GM21447 (cell line): Measurements from ENCODE around the gene RRM1.
"Not testable (repeated sequence)": the region's sequence is repeated elsewhere in the genome, so short reads cannot be mapped to it uniquely, and the experiment has no call there.

Experiments used
- ATAC-seq: cut with Tn5 transposase; IDR thresholded peaks from one replicate; pipeline ENCODE4 v1.9.1; 2021; ENCODE audit not compliant: unreplicated experiment

Gene RRM1

DNA sequence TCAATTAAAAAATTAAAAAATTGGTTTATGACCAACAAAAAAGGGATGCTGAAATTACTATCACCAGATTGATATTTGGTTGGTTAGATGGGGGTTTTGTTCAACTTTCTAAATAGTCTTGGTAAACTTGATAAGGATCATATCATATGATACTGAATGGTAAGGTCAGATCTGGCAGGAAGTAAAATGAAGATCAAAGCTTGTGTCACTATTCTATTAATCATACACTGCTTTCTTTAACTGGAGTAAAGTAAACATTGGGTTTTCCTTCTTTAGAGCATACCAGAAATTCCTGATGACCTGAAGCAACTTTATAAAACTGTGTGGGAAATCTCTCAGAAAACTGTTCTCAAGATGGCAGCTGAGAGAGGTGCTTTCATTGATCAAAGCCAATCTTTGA is 40.2 kb downstream of the RRM1 start:
- no peak for ATAC-seq

DNA sequence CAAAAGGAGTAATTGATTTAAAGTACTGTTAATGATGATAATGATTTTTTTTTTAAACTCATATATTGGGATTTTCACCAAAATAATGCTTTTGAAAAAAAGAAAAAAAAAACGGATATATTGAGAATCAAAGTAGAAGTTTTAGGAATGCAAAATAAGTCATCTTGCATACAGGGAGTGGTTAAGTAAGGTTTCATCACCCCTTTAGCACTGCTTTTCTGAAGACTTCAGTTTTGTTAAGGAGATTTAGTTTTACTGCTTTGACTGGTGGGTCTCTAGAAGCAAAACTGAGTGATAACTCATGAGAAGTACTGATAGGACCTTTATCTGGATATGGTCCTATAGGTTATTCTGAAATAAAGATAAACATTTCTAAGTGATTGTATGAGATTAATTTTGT is 43.9 kb downstream of the RRM1 start:
- ATAC-seq = no peak

DNA sequence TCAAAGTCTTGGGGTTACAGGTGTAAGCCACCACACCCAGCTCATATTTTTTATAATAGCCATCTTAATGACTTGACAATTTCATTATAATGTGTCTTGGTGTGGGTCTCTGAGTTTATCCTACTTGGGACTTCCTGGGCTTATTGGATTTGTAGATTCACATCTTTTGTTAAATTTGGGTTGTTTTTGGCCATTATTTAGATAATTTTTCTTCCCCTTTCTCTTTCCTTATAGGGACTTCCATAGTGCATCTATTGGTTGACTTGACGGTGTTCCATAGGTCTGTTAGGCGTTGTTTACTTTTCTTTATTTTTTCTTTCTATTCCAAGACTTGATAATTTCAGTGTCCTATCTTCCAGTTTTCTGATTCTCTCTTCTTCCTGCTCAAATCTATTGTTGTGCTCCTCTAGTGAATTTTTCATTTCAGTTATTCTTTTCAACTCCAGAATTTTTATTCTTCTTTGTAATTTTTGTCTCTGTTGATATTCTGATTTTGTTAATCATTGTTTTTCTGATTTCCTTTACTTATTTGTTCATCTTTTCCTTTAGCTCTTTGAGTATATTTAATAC is 45.6 kb downstream of the RRM1 start:
- ATAC-seq = no peak

DNA sequence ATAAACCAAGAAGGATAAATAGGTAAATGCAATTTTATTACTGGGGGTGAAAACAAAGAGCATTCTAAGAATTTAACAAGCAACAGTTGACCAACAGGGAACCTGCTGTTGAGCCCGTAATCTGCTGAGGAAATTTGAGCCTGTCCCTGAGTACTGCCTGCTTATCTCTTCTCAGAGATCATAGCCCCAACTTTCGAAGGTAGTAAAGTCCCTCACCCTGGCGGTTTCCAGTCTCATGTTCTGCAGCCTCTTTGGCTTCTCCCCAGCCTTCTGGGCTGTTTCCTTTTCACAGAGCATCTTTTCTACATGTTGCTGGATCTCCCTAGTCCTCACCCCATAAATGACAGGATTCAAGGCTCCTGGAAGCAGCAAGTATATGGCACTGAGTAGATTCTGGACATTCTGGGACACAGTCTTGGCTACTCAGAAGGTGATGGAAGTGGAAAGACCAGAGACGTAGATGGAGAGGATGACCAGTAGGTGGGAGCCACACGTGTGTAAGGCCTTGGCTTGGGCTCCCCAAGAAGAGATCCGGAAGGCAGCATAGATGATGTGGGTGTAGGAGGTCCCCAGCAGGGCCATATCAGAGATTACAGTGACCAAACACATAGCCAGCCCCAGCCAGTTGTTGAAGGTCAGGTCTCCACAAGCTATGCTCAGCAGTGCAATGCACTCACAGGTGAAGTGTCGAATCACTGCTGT is 51.6 kb downstream of the RRM1 start:
- no peak for ATAC-seq

DNA sequence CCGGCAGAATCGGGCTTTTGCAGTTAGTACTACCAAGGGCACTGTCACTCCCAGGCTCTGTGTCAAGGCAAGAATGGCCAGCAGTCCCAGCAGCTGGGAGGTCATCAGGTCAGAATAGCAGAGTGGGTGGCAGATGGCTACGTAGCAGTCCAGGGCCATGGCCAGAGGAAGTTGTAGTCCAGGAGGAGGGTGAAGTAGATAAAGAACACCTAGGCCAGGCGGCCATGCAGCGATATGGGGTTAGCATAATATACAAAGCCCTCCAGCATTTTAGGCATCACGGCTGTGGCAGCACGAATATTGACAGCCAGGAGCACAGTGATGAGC is 52.1 kb downstream of the RRM1 start:
- ATAC-seq = no peak

DNA sequence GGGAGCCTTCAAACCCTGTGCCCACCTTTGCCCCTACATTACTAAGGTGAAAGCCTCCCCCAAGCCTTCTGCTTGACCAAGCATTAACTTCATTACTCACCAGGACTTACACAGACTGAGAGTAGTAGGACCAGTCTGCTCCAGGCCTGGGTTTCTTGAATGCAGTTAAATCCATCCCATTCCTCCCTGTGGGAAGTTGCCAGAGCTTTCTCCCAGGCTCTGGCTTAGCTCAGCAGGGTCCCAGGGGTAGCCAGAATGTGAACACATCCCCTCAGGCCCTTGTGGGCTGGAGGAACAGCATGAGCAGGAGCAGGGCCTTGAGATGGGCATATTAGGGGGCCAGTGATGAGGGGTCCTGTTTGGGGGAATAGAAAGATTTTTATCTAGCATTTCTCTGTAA is 59.9 kb downstream of the RRM1 start:
- no peak for ATAC-seq

DNA sequence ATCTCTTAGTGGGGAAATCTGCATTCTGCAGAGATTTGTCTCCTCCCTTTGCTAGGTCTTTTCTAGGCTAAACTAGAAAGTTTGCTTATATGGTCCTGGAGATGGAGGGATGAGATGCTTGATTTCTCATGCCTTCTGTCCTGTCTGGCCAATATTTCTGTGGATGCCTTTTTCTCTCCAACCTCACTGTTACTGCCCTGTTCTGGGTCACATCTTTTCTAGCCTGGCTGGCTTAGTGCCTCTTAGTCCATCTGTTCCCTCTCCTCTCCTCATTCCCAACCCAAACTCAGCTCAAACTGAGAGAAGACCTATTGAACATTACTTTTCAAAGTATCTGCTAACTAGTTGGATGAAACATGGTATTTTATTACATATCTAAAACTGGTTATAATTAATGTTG is 62.0 kb downstream of the RRM1 start:
- no peak for ATAC-seq

DNA sequence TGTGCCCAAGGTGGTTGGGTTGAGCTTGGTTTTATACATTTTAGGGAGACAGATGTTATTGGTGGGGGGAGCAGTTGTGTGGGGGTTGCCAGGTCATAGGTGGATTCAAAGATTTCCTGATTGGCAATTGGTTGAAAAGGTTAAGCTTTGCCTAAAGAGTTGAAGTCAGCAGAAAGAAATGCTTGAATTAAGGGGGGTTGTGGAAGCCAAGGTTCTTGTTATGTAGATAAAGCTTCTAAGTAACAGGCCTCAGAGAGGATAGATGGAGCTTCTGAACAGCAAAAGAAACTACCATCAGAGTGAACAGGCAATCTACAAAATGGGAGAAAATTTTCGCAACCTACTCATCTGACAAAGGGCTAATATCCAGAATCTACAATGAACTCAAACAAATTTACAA is 64.2 kb downstream of the RRM1 start:
- not testable (repeated sequence) for ATAC-seq

DNA sequence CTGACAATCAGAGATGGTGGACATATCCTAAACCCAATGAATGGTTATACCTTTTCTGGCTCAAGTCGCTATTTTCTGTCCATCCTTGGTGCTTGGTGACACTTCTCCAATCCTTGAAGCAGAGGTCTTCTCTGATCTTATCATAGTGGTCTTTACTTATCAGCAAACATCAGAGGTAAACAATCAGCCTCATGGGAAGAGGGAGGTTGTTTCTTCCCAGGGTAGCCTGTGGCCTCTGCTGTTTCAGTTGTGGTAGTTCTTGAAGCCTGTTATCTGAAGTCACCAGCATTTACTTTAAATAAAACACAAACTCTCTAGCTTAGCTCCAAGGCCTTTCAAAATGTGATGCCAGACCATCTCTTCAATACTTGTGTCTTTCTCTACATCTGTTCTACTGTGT is 66.7 kb downstream of the RRM1 start:
- no peak for ATAC-seq

DNA sequence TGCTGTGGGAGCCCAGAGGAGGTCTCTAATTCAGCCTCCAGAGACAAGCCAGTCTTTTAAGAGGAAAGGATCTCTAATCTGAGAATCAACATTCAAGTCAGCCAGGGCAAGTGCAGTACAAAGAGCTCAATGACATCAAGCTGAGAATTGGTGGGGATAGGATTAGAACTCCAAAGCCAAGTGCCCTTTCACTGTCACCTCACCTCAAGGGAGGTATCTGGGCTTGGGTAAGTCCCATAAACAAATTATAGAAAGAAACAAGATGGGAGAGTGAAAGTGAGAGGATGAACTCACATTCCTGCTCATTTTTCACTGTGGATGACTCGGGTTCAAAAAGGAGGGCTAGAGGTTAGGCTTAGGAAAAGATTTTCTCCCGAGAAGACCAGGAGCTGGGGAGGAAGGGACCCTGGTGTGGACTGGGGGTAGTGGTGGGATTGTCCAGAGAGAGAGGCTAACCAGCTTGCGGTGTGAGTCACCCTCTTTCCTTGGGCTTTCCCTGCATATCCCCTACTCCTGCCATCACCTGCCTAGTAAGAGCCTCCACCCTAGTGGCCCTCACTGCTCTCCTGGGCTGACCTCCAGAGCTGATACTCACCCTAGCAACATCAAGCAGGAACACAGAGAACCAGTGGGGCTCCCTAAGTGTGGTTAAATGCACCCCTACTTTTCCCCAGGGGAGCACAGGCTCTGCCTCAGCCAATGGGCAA is 70.4 kb downstream of the RRM1 start:
- ATAC-seq = no peak

DNA sequence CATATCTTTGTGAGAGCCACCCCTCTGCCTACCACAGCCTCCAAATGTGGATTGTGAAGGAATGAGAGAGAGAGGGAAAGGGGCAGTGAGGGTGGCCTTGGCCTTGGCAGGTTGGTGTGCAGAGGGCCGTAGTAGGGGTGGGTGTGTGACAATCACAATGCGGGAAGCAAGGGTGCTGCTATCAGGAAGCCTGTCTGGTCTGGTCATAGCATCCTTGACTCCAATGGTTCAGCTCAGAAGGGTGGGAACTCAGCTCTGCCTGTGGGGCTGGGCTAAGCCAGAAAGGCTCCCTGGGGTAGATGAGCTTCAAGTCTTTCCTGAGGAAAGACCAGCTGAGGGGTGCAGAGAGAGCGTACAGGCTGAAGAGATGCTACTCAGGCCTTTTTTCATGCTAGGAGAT is 72.7 kb downstream of the RRM1 start:
- ATAC-seq = no peak

DNA sequence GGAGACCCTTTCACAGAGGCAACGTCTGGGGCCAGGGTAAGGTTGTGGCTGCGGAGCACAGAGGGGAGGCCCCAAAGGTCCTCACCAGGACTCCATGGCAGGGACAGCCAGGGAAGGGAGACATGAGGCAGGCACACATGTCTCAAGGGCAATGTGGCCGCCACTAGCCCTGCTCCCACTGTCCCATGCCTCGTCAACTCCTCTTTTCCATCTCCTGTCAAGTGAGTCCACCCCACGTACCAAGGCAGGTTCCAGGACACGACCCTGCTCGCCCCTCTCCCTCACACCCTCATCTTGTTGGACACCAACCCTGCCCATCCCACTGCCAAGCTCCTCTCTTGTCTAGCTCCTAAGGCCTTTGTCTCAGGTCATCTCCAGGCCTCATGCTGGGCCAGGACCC is 73.2 kb downstream of the RRM1 start:
- ATAC-seq = no peak

DNA sequence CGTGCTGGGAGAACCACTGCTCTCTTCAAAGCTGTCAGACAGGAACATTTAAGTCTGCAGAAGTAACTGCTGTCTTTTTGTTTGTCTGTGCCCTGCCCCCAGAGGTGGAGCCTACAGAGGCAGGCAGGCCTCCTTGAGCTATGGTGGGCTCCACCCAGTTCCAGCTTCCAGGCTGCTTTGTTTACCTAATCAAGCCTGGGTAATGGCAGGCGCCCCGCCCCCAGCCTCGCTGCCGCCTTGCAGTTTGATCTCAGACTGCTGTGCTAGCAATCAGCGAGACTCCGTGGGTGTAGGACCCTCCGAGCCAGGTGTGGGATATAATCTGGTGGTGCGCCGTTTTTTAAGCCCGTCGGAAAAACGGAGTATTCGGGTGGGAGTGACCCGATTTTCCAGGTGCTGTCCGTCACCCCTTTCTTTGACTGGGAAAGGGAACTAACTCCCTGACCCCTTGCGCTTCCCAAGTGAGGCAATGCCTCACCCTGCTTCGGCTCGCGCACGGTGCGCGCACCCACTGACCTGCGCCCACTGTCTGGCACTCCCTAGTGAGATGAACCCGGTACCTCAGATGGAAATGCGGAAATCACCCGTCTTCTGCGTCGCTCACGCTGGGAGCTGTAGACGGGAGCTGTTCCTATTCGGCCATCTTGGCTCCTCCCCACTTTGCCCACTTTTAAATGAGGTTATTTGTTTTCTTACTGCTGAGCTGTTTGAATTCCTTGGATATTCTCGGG is 81.2 kb downstream of the RRM1 start:
- not testable (repeated sequence) for ATAC-seq

DNA sequence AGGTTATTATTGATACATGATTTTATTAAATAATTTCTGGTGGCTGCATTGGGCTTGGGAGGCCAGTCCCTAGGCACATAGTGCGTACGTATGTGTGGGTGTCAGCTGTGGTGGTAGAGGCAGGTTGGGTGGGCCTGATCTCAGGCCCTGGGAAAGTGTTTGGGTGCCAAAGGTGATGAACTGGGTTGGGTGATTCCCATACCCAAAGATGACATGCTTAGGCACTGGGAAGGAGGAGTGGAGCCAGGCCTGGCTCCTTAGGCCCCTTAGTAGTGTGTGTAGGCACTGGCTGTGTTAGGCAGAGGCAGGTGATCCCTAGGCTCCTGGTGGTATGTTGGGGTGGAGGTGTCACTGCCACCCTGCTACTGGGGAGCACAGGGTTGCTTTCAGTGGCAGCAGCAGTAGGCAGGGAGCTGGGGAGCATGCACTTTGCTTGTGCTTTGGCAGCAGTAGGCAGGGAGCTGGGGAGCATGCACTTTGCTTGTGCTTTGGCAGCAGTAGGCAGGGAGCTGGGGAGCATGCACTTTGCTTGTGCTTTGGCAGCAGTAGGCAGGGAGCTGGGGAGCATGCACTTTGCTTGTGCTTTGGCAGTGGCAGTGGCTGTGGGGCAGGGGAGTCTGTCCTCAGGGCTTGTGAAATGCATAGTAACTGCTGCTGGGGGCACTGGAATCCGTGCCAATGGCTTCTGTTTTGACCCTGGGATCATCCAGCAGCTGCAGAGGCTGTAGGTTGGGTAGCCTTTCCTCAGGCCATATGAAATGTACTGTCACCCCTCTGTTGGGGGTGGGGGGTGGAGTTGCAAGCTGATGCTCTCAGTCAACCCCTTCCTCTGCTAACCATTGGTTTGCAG is 84.4 kb downstream of the RRM1 start:
- no peak for ATAC-seq

DNA sequence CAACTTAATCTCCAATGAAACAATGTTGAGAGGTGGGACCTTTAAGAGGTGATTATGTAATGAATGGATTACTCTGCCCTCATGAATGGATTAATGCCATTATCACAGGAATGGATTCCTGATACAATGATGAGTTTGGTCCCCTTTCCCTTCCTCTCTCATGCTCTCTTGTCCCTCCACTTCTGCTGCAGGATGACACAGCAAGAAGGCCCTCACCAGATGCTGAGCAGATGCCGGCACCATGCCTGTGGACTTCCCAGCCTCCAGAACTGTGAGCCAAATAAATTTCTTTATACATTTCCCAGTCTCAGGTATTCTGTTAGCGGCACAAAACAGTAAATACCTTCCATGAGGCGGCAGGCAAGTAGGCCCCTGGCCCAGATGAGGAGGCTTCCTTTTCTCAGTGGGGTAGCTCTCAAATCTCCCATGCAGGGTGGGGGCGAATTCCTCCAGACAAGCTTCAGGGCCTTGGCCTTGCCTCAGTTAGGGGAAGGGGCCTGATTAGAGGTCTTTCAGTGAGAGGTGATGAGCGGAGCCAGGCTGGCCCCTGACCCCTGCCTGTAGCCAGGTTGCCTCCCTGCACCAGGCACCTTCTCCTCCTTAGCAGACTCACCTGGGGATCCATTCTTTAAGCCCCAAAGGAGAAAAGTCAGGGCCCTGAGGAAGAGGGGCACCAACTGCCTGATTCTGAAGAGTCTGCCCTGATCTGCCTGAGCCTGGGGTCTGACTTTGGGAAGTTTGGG is 86.0 kb downstream of the RRM1 start:
- ATAC-seq = no peak

DNA sequence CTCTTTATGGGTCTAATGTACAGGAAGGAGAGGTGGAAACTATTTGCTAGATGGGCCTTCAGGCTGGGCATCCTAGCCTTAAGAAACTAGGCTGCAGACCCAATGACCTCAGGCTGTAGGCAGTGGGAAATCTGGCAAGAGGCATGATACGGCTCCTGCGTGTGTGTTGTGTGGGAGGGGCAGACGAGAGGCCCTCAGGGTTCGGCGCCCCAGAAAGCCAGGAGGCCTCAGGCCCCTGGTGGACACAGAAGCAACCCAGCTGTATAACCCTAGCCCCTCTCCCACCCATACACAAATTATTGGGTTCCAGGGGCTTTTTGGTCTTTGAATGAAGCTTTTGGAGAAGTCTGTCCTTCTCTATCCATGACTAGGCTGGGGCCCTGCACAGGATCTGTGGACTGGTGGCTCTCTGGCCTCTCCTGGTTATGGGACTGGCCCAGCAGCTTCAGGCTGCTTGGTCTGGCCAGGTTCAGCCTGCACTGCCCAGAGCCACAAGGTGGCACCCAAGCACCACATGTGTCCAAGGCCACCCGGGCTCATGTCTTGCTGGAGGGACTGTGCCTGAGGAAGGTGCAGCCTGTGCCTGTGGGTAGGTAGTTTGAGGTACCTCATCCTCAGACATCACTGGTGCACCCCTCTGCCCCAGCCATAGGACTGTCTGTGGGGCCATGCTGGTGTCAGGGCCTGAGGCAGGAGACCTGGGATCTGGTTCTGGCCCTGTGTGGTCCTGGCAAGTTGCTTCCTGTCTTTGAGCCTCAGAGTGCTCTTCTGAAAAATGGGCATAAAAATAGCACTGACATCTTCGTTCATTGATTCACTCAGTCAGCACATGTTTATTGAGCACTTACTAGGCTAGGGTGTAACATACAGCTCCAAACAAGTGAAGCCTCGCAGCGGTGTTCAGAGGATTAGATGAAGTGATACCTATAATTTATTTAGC is 87.5 kb downstream of the RRM1 start:
- ATAC-seq = no peak

DNA sequence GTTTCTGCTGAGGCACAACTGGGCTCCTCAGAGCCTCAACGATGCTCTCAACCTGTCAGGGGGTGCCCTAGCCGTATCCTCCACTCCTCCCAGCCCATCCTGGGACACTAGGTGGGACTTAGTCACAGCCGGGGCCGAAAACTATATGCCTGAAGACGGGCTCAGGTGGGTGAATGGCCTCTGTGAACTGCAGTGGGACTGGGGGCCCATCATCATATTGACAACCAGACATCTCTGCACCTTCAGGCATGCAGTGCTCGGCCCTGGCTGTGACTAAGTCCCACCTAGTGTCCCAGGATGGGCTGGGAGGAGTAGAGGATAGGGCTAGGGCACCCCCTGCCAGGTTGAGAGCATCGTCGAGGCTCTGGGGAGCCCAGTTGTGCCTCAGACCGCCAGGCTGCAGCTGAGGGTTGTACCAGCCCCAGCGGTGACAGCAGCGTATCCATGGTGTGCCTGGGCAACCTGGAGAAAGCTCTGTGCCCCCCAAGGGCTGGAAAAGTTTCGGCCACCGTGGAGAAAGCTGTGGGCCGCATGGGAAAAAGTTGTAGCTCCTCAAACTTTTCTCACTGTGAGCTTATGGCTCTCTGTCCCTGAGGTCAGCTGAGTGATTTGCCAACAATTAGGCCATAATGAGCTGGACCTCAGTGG is 88.9 kb downstream of the RRM1 start:
- ATAC-seq = no peak

DNA sequence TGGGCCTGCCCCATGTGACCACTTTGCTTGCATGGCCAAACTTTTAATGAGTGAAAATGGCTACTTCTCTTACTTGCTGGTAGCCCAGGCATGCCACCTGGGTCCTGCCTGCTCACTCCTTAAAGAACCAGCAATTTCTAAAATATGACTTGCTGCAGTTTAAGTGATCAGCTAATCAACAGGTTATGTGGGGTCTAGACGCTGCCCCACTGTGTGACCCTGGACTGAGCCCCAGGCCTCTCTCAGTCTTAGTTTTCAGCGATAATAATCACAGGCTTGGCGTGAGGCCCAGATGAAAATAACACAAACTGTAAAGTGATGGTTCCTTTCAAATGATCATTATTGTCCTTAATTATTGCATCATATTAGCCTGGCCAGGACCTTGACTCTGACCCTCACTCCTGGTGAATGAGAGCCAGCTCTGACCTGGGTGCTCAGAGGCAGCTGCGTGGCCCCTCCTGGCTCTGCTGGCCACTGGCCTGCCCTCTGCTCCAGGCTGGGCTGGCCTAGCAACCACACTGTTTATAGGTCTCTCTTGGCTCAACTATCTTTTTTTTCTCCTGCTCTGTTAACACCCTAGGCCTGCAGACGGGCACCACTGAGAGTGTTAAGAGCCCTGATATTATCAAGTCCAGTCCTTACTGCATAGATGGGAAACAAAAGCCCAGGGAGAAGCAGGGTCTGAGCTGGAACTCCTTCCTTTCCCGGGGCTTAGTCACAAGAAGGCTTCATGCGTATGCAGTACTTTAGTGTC is 89.7 kb downstream of the RRM1 start:
- ATAC-seq = no peak
